ENCODE measurements around the gene TMEM131L.
A peak's percentile ranks its signal among the peaks of the same experiment; 100 is the strongest.

The TMEM131L gene

GRCh38 chr4:153421941-153422340 lies 44.2 kb upstream of the TMEM131L start:
- ChIA-PET POLR2A (no interaction called here), CTCF (no interaction called here)
- 97% methylated on average over 3 of the region's 3 CpGs for WGBS (ENCODE audit: insufficient coverage)
- no peak for DNase-seq
- H3K36me3 ChIP-seq (ENCODE audit: control insufficient read depth in 4 of 4, insufficient read depth in 4 of 4, low read length in 3 of 4), result no peaks in the 10 kb centered on the region
- peaks cover 0 to 6% (median 1%) of the 10 kb centered on the region in 4 experiments for H3K4me1 ChIP-seq (ENCODE audit: control extremely low read depth in 1 of 4, control insufficient read depth in 4 of 4, insufficient read depth in 4 of 4, low read length in 3 of 4)
- no peaks in the 10 kb centered on the region for H3K27me3 ChIP-seq (replicated peaks in 2 of 5; ENCODE audit: control insufficient read depth in 4 of 5, insufficient read depth in 5 of 5, low read length in 4 of 5)
- H3K9me3 ChIP-seq (ENCODE audit: control extremely low read depth in 1 of 5, control insufficient read depth in 4 of 5, insufficient read depth in 2 of 5, low read depth in 1 of 5, low read length in 4 of 5), result no peaks in the 10 kb centered on the region
- H3K4me3 ChIP-seq (ENCODE audit: control insufficient read depth in 1 of 7, extremely low read depth in 1 of 7, insufficient read depth in 4 of 7, low read depth in 2 of 7, low read length in 6 of 7), result no peak overlapping the region
- H3K27ac ChIP-seq (ENCODE audit: insufficient read depth in 1 of 2, low read depth in 1 of 2, low read length in 2 of 2, poor library complexity in 1 of 2, severe bottlenecking in 2 of 2), result no peak overlapping the region

DNA sequence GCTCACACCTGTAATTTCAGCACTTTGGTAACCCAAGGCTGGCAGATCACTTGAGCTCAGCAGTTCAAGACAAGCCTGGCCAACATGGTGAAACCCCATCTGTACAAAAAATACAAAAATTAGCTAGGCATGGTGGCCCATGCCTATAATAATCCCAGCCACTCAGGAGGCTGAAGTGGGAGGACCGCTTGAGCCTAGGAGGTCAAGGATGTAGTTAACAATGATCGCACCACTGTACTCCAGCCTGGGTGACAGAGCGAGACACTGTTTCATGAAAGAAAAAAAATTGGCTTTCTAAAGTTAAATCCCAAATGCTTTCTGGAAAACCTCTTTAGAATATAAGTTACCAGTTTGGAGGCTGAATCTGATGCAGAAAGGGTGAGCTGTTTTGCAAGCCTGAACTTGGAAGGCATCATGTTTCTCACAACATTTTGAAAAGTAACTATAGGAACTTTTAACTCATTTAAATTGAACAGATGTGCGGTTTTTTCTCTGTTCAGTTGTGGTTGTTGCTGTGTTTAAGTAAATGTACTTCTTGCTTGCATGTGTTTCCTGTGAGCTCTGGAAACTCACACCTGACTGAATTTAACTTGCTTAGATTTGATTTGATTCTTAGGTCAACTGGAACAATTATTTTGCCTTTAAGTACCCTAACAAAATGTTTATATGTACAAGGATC lies 39.8 kb upstream of the TMEM131L start:
- H3K27me3 ChIP-seq (replicated peaks in 2 of 5; ENCODE audit: control insufficient read depth in 4 of 5, insufficient read depth in 5 of 5, low read length in 4 of 5), result no peaks in the 10 kb centered on the region
- peaks cover 0 to 11% (median 4%) of the 10 kb centered on the region in 4 experiments for H3K4me1 ChIP-seq (ENCODE audit: control extremely low read depth in 1 of 4, control insufficient read depth in 4 of 4, insufficient read depth in 4 of 4, low read length in 3 of 4)
- 97% methylated on average over 3 of the region's 4 CpGs for WGBS (ENCODE audit: insufficient coverage)
- H3K36me3 ChIP-seq (ENCODE audit: control insufficient read depth in 4 of 4, insufficient read depth in 4 of 4, low read length in 3 of 4), result no peaks in the 10 kb centered on the region
- no peak overlapping the region for H3K4me3 ChIP-seq (ENCODE audit: control insufficient read depth in 1 of 7, extremely low read depth in 1 of 7, insufficient read depth in 4 of 7, low read depth in 2 of 7, low read length in 6 of 7)
- no peaks in the 10 kb centered on the region for H3K9me3 ChIP-seq (ENCODE audit: control extremely low read depth in 1 of 5, control insufficient read depth in 4 of 5, insufficient read depth in 2 of 5, low read depth in 1 of 5, low read length in 4 of 5)
- DNase-seq, result peak in 2 of 3 donors; percentile 46 to 59
- H3K27ac ChIP-seq (ENCODE audit: insufficient read depth in 1 of 2, low read depth in 1 of 2, low read length in 2 of 2, poor library complexity in 1 of 2, severe bottlenecking in 2 of 2), result no peak overlapping the region
- POLR2A ChIA-PET, result no interaction called here
- CTCF ChIA-PET, result interaction anchor here (1.1 kb wide), 1 partner anchor 63 kb away, joined by 3 read pairs; no protein-coding TSS in a partner anchor

GRCh38 chr4:153427363-153428071 lies 38.6 kb upstream of the TMEM131L start:
- Histone ChIP-seq H3K4me3 (ENCODE audit: control insufficient read depth in 1 of 7, extremely low read depth in 1 of 7, insufficient read depth in 4 of 7, low read depth in 2 of 7, low read length in 6 of 7) (no peak overlapping the region), H3K9me3 (ENCODE audit: control extremely low read depth in 1 of 5, control insufficient read depth in 4 of 5, insufficient read depth in 2 of 5, low read depth in 1 of 5, low read length in 4 of 5) (no peaks in the 10 kb centered on the region), H3K4me1 (ENCODE audit: control extremely low read depth in 1 of 4, control insufficient read depth in 4 of 4, insufficient read depth in 4 of 4, low read length in 3 of 4) (peaks cover 0 to 11% (median 4%) of the 10 kb centered on the region in 4 experiments), H3K27me3 (replicated peaks in 2 of 5; ENCODE audit: control insufficient read depth in 4 of 5, insufficient read depth in 5 of 5, low read length in 4 of 5) (no peaks in the 10 kb centered on the region), H3K27ac (ENCODE audit: insufficient read depth in 1 of 2, low read depth in 1 of 2, low read length in 2 of 2, poor library complexity in 1 of 2, severe bottlenecking in 2 of 2) (no peak overlapping the region), H3K36me3 (ENCODE audit: control insufficient read depth in 4 of 4, insufficient read depth in 4 of 4, low read length in 3 of 4) (no peaks in the 10 kb centered on the region)
- CTCF ChIA-PET, result interaction anchor here (1.1 to 1.3 kb wide), 2 partner anchors 86 to 146 kb away, joined by 3 read pairs; no protein-coding TSS in a partner anchor
- 93% methylated on average over 2 of the region's 4 CpGs for WGBS (ENCODE audit: insufficient coverage)
- POLR2A ChIA-PET, result interaction anchor here (0.6 kb wide), 1 partner anchor 108 kb away, joined by 3 read pairs; no protein-coding TSS in a partner anchor
- DNase-seq, result no peak

DNA sequence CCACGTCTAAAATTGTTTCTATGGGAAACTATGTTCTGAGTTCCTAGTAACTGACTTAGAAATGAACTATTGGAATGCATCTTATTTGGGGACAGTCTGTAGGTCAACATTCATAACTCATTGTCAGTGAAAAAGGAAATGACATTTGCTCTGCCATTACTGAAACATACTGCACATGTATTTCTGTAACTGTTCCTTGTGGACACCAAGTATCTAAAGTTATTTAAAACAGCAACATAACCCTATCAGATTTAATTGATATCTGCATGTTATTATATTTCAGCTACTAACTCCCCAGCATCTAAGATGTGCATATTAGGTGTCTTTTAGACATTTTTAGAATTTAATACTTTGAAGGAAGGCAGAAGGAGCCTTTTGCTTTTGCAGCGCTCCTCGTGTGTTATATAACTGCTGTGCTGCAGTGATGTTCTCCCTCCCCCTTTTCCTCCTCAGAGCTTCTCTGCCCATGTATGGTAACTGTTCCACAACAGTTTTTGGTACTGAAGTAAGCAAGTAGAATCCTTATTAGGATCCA lies 37.2 kb upstream of the TMEM131L start:
- WGBS (ENCODE audit: insufficient coverage), result 75% methylated on average over 2 of the region's 3 CpGs
- Histone ChIP-seq H3K9me3 (ENCODE audit: control extremely low read depth in 1 of 5, control insufficient read depth in 4 of 5, insufficient read depth in 2 of 5, low read depth in 1 of 5, low read length in 4 of 5) (no peaks in the 10 kb centered on the region), H3K27ac (ENCODE audit: insufficient read depth in 1 of 2, low read depth in 1 of 2, low read length in 2 of 2, poor library complexity in 1 of 2, severe bottlenecking in 2 of 2) (no peak overlapping the region), H3K27me3 (replicated peaks in 2 of 5; ENCODE audit: control insufficient read depth in 4 of 5, insufficient read depth in 5 of 5, low read length in 4 of 5) (no peaks in the 10 kb centered on the region), H3K36me3 (ENCODE audit: control insufficient read depth in 4 of 4, insufficient read depth in 4 of 4, low read length in 3 of 4) (no peaks in the 10 kb centered on the region), H3K4me1 (ENCODE audit: control extremely low read depth in 1 of 4, control insufficient read depth in 4 of 4, insufficient read depth in 4 of 4, low read length in 3 of 4) (peaks cover 6 to 23% (median 15%) of the 10 kb centered on the region in 4 experiments), H3K4me3 (ENCODE audit: control insufficient read depth in 1 of 7, extremely low read depth in 1 of 7, insufficient read depth in 4 of 7, low read depth in 2 of 7, low read length in 6 of 7) (no peak overlapping the region)
- DNase-seq, result no peak
- POLR2A ChIA-PET, result no interaction called here
- CTCF ChIA-PET, result no interaction called here

DNA sequence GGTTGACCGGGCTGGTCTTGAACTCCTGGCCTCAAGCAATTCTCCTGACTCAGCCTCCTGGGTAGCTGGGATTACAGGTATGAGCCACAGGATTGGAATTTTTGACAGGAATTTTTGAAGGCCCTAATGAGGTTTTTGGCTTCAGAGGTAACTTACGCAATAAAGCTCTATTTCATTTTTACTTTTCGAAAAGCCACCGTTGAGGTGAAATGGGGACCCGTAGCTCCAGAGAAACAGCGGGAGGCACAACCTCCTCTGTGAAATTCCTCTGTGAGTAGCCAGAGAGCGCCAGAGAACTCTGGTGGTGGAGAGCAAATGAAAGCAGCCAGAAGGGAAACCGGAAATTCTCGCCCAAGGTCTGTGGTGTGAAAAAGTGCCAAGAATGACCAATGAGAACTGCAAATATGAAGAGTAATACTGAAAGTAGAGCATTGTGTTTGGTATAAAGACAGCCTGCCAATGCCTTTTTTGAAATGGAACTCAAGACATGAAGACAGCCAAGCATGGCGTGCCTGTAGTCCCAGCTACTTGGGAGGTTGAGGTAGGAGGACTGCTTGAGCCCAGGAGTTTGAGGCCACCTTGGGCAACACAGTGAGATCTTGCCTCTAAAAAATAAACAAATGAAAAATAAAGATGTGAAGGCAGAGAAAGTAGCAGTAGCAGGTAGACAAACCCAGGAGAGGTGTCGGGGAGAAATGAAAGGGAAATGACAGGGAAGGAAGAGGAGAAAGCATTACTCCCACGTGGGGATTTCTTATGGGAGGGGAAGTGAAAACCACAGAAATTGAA lies 33.0 kb upstream of the TMEM131L start:
- ChIA-PET CTCF (interaction anchor here (0.6 to 2.8 kb wide), 4 partner anchors 132 to 296 kb away, joined by 3 to 13 read pairs (median 3); no protein-coding TSS in a partner anchor), POLR2A (interaction anchor here (0.6 to 0.7 kb wide), 2 partner anchors 15 to 16 kb away, joined by 4 to 8 read pairs; no protein-coding TSS in a partner anchor)
- H3K36me3 ChIP-seq (ENCODE audit: control insufficient read depth in 4 of 4, insufficient read depth in 4 of 4, low read length in 3 of 4), result no peaks in the 10 kb centered on the region
- H3K4me1 ChIP-seq (ENCODE audit: control extremely low read depth in 1 of 4, control insufficient read depth in 4 of 4, insufficient read depth in 4 of 4, low read length in 3 of 4), result peaks cover 8 to 18% (median 14%) of the 10 kb centered on the region in 4 experiments
- H3K4me3 ChIP-seq (ENCODE audit: control insufficient read depth in 1 of 7, extremely low read depth in 1 of 7, insufficient read depth in 4 of 7, low read depth in 2 of 7, low read length in 6 of 7), result peak overlapping the region in 2 of 7 experiments; percentile 20 to 55
- WGBS (ENCODE audit: insufficient coverage), result 53% methylated on average over 11 of the region's 12 CpGs
- no peak overlapping the region for H3K27ac ChIP-seq (ENCODE audit: insufficient read depth in 1 of 2, low read depth in 1 of 2, low read length in 2 of 2, poor library complexity in 1 of 2, severe bottlenecking in 2 of 2)
- peak; percentile 63 to 86 (median 82) for DNase-seq
- H3K27me3 ChIP-seq (replicated peaks in 2 of 5; ENCODE audit: control insufficient read depth in 4 of 5, insufficient read depth in 5 of 5, low read length in 4 of 5), result no peaks in the 10 kb centered on the region
- H3K9me3 ChIP-seq (ENCODE audit: control extremely low read depth in 1 of 5, control insufficient read depth in 4 of 5, insufficient read depth in 2 of 5, low read depth in 1 of 5, low read length in 4 of 5), result no peaks in the 10 kb centered on the region

DNA sequence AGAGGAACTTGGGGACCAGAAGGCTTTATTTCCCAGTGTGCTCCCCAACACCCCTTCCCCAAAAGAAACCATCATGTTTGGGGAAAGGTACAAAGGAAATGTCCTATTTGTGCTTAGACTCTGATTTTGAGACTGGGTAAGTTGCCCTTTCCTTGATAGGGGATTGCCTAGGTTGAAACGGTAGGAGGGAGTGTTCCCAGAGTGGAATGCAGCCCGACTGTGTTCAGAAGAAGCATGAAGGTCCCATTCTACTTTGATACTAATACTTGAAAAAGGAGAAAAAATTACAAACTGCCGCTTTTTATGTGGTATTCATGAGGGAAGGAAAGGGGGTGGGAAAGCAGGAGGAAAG lies 32.4 kb upstream of the TMEM131L start:
- POLR2A ChIA-PET, result no interaction called here
- Histone ChIP-seq H3K27me3 (replicated peaks in 2 of 5; ENCODE audit: control insufficient read depth in 4 of 5, insufficient read depth in 5 of 5, low read length in 4 of 5) (no peaks in the 10 kb centered on the region), H3K4me1 (ENCODE audit: control extremely low read depth in 1 of 4, control insufficient read depth in 4 of 4, insufficient read depth in 4 of 4, low read length in 3 of 4) (peaks cover 8 to 19% (median 14%) of the 10 kb centered on the region in 4 experiments), H3K9me3 (ENCODE audit: control extremely low read depth in 1 of 5, control insufficient read depth in 4 of 5, insufficient read depth in 2 of 5, low read depth in 1 of 5, low read length in 4 of 5) (no peaks in the 10 kb centered on the region), H3K27ac (ENCODE audit: insufficient read depth in 1 of 2, low read depth in 1 of 2, low read length in 2 of 2, poor library complexity in 1 of 2, severe bottlenecking in 2 of 2) (no peak overlapping the region), H3K36me3 (ENCODE audit: control insufficient read depth in 4 of 4, insufficient read depth in 4 of 4, low read length in 3 of 4) (no peaks in the 10 kb centered on the region), H3K4me3 (ENCODE audit: control insufficient read depth in 1 of 7, extremely low read depth in 1 of 7, insufficient read depth in 4 of 7, low read depth in 2 of 7, low read length in 6 of 7) (peak overlapping the region in 1 of 7 experiments; percentile 55)
- CTCF ChIA-PET, result interaction anchor here (0.8 to 2.8 kb wide), 3 partner anchors 32 to 280 kb away, joined by 3 to 13 read pairs (median 3); partner anchors contain the start of gene TMEM131L
- no peak for DNase-seq
- no CpG with 5 or more reads among the region's 3 CpGs for WGBS (ENCODE audit: insufficient coverage)
